SK-N-SH treated with all-trans-retinoic acid at 6 μM for 48 hours (cell line): ENCODE data around the gene KSR2.

Source experiments
- ATAC-seq: fragments of 200-7000 bp; cut with Tn5 transposase; 3 replicates; pipeline ENCODE4 v1.9.1; 2020; ENCODE audit warnings: mild to moderate bottlenecking, moderate library complexity
- ARNTL ChIP-seq: fragments of 450-650 bp; formaldehyde crosslinking; IDR thresholded peaks from 2 replicates; pipeline ENCODE4 v1.5.0; 2020; ENCODE audit warnings: low read depth, mild to moderate bottlenecking, moderate library complexity, borderline replicate concordance
- BACH2 ChIP-seq: fragments of 250-450 bp; sonication (Bioruptor Pico); IDR thresholded peaks from 2 replicates; pipeline ENCODE4 v1.9.0; 2021; ENCODE audit warnings: mild to moderate bottlenecking, borderline replicate concordance
- CREB5 ChIP-seq: fragments of 250-450 bp; sonication (Bioruptor Pico); IDR thresholded peaks from 2 replicates; pipeline ENCODE4 v1.5.1; 2020; ENCODE audit warnings: low read depth, mild to moderate bottlenecking, moderate library complexity
- CSDC2 ChIP-seq: fragments of 250-450 bp; sonication (Bioruptor Pico); IDR thresholded peaks from 2 replicates; pipeline ENCODE4 v1.5.0; 2020; ENCODE audit warnings: mild to moderate bottlenecking, moderate library complexity
- CSRNP3 ChIP-seq: fragments of 250-450 bp; sonication (Bioruptor Pico); IDR thresholded peaks from 2 replicates; pipeline ENCODE4 v1.5.1; 2021; ENCODE audit warnings: mild to moderate bottlenecking, moderate library complexity
- ESRRG ChIP-seq: fragments of 250-450 bp; sonication (Bioruptor Pico); IDR thresholded peaks from 2 replicates; pipeline ENCODE4 v1.6.1; 2021; ENCODE audit warnings: mild to moderate bottlenecking
- GLIS3 ChIP-seq: fragments of 250-450 bp; sonication (Bioruptor Pico); IDR thresholded peaks from 2 replicates; pipeline ENCODE4 v1.5.0; 2020; ENCODE audit warnings: mild to moderate bottlenecking, moderate library complexity
- ISL1 ChIP-seq: fragments of 250-450 bp; sonication (Bioruptor Pico); IDR thresholded peaks from 2 replicates; pipeline ENCODE4 v2.1.2; 2022; ENCODE audit warnings: mild to moderate bottlenecking, moderate library complexity
- OSR1 ChIP-seq: fragments of 250-450 bp; sonication (Bioruptor Pico); IDR thresholded peaks from 2 replicates; pipeline ENCODE4 v1.8.0; 2022; ENCODE audit warnings: moderate library complexity, mild to moderate bottlenecking, inconsistent platforms
- PATZ1 ChIP-seq: fragments of 250-450 bp; sonication (Bioruptor Pico); IDR thresholded peaks from 2 replicates; pipeline ENCODE4 v1.8.0; 2020; ENCODE audit warnings: mild to moderate bottlenecking, moderate library complexity, borderline replicate concordance
- POU6F1 ChIP-seq: fragments of 250-450 bp; sonication (Bioruptor Pico); IDR thresholded peaks from 2 replicates; pipeline ENCODE4 v1.8.0; 2021; ENCODE audit warnings: low read depth, mild to moderate bottlenecking, moderate library complexity, borderline replicate concordance
- PPARA ChIP-seq: fragments of 250-450 bp; sonication (Bioruptor Pico); IDR thresholded peaks from 2 replicates; pipeline ENCODE4 v1.5.0; 2020; ENCODE audit warnings: mild to moderate bottlenecking, borderline replicate concordance
- RARB ChIP-seq: fragments of 250-450 bp; sonication (Bioruptor Pico); IDR thresholded peaks from 2 replicates; pipeline ENCODE4 v1.8.0; 2021; ENCODE audit warnings: mild to moderate bottlenecking, moderate library complexity
- SNAI2 ChIP-seq: fragments of 250-450 bp; sonication (Bioruptor Pico); IDR thresholded peaks from 2 replicates; pipeline ENCODE4 v1.5.0; 2020; ENCODE audit warnings: mild to moderate bottlenecking, moderate library complexity
- TOX ChIP-seq: fragments of 250-450 bp; sonication (Bioruptor Pico); IDR thresholded peaks from 2 replicates; pipeline ENCODE4 v1.8.0; 2021; ENCODE audit warnings: mild to moderate bottlenecking, moderate library complexity, borderline replicate concordance
- TSHZ2 ChIP-seq: fragments of 250-450 bp; sonication (Bioruptor Pico); IDR thresholded peaks from 2 replicates; pipeline ENCODE4 v1.5.0; 2020; ENCODE audit warnings: mild to moderate bottlenecking, moderate library complexity
- ZC3H10 ChIP-seq: fragments of 250-450 bp; sonication (Bioruptor Pico); IDR thresholded peaks from 2 replicates; pipeline ENCODE4 v1.5.1; 2021; ENCODE audit warnings: mild to moderate bottlenecking, moderate library complexity
- ZFP3 ChIP-seq: fragments of 250-450 bp; sonication (Bioruptor Pico); IDR thresholded peaks from 2 replicates; pipeline ENCODE4 v1.5.0; 2020; ENCODE audit warnings: mild to moderate bottlenecking, moderate library complexity
- ZFP30 ChIP-seq: fragments of 450-650 bp; formaldehyde crosslinking; IDR thresholded peaks from 2 replicates; pipeline ENCODE4 v1.5.0; 2022; ENCODE audit warnings: mild to moderate bottlenecking, moderate library complexity
- ZNF565 ChIP-seq: fragments of 450-650 bp; formaldehyde crosslinking; conservative IDR thresholded peaks from 2 replicates; pipeline ENCODE4 v1.5.0; 2020; ENCODE audit warnings: low read depth, mild to moderate bottlenecking, moderate library complexity
- ZNF70 ChIP-seq: fragments of 450-650 bp; formaldehyde crosslinking; IDR thresholded peaks from 2 replicates; pipeline ENCODE4 v1.5.0; 2020; ENCODE audit warnings: mild to moderate bottlenecking, moderate library complexity
- ZNF8 ChIP-seq: fragments of 450-650 bp; formaldehyde crosslinking; IDR thresholded peaks from 2 replicates; pipeline ENCODE4 v1.5.0; 2020; ENCODE audit warnings: mild to moderate bottlenecking, moderate library complexity

Gene KSR2

GRCh38 chr12:117485984-117486839, 482.6 kb downstream of the KSR2 start:
- ATAC-seq: no peak
- TF ChIP-seq ARNTL (CRISPR knock-in tag) (no peak), OSR1 (CRISPR knock-in tag) (no peak), TSHZ2 (no peak), PPARA (CRISPR knock-in tag) (no peak), ZNF70 (no peak), PATZ1 (CRISPR knock-in tag) (no peak), ESRRG (CRISPR knock-in tag) (no peak), ZC3H10 (CRISPR knock-in tag) (no peak), ZFP30 (CRISPR knock-in tag) (no peak), POU6F1 (CRISPR knock-in tag) (no peak), GLIS3 (no peak), CSRNP3 (CRISPR knock-in tag) (no peak), ZNF565 (CRISPR knock-in tag) (no peak), SNAI2 (CRISPR knock-in tag) (no peak), ZFP3 (no peak), TOX (CRISPR knock-in tag) (no peak), BACH2 (CRISPR knock-in tag) (no peak)

- ATAC-seq: no peak
- TF ChIP-seq ZNF8 (no peak), ZFP3 (no peak), SNAI2 (CRISPR knock-in tag) (no peak), CREB5 (CRISPR knock-in tag) (no peak), CSDC2 (CRISPR knock-in tag) (no peak), CSRNP3 (CRISPR knock-in tag) (no peak), ISL1 (CRISPR knock-in tag) (no peak), PPARA (CRISPR knock-in tag) (no peak), ZNF70 (no peak), TOX (CRISPR knock-in tag) (no peak), ESRRG (CRISPR knock-in tag) (no peak), OSR1 (CRISPR knock-in tag) (no peak), BACH2 (CRISPR knock-in tag) (no peak), ZFP30 (CRISPR knock-in tag) (no peak), PATZ1 (CRISPR knock-in tag) (no peak), RARB (no peak), POU6F1 (CRISPR knock-in tag) (no peak), GLIS3 (no peak)
- TF ChIP-seq, all 23 proteins: peak for 0
These were observed 483.9 kb downstream of the KSR2 start for GRCh38 chr12:117484901-117485300.
